Transverse colon (tissue), 4 donors: ENCODE results near the gene CAPSL. TPM values are rescaled to one million over a fixed set of nuclear protein-coding genes. Genes with fewer than 3 reads are reported as not detected.

ENCODE experiments used
- DNase-seq: peaks from one replicate; pipeline ENCODE4 v3.0.0-alpha.2; 2019
- H3K27ac ChIP-seq, 4 donors: fragments of 200-600 bp; sonication (generic); 2 replicates each; pipeline ENCODE4 v1.5.1; 2016 to 2018; ENCODE audit warnings: inconsistent platforms in 4 of 4
- H3K27me3 ChIP-seq: fragments of 200-600 bp; sonication (generic); 2 replicates; pipeline ENCODE4 v1.5.1; 2017; ENCODE audit warnings: inconsistent platforms
- H3K36me3 ChIP-seq, 4 donors: fragments of 200-600 bp; sonication (generic); 2 replicates each; pipeline ENCODE4 v1.5.1; 2017 to 2019; ENCODE audit warnings: inconsistent platforms in 4 of 4
- H3K4me1 ChIP-seq, 4 donors: fragments of 200-600 bp; sonication (generic); 2 replicates each; pipeline ENCODE4 v1.5.1; 2017 to 2020; ENCODE audit warnings: inconsistent platforms in 4 of 4
- H3K4me3 ChIP-seq, 4 donors: fragments of 200-600 bp; sonication (generic); 1 replicate in 1 of 4; 2 replicates in 3 of 4; pipeline versions ENCODE4 v1.5.1 to v1.6.1; 2017 to 2019; ENCODE audit warnings: inconsistent platforms in 4 of 4
- H3K9me3 ChIP-seq, 2 donors: fragments of 200-600 bp; sonication (generic); 2 replicates each; pipeline ENCODE4 v1.5.1; 2017 to 2019; ENCODE audit warnings: inconsistent platforms in 2 of 2
- EP300 ChIP-seq: sonication (generic); formaldehyde crosslinking; IDR thresholded peaks from one replicate; pipeline ENCODE4 v1.6.1; 2017; ENCODE audit warnings: antibody characterized with exemption, low read depth
- POLR2A ChIP-seq: fragments of 450-650 bp; IDR thresholded peaks from one replicate; pipeline ENCODE4 v1.6.1; 2016; ENCODE audit warnings: antibody characterized with exemption, mild to moderate bottlenecking, moderate library complexity
- POLR2AphosphoS5 ChIP-seq, 3 donors: sonication (generic); formaldehyde crosslinking; IDR thresholded peaks; one replicate each; pipeline ENCODE4 v1.6.1; 2016; ENCODE audit warnings: antibody characterized with exemption in 3 of 3
- WGBS, 2 donors: methylation state at CpG; one replicate each; pipeline ENCODE4 v1.1.5; 2018; ENCODE audit warnings: low coverage in 1 of 2; 5-methylcytosine and 5-hydroxymethylcytosine counted together
- in situ Hi-C, 4 donors: fragments of 200-750 bp; cut with MboI; loops; one replicate each; pipeline versions ENCODE4 v1.15.0 to v1.15.1; 2017; ENCODE audit warnings: low sequenced_read_pairs in 3 of 4, low pct_ligation_motif_present in 1 of 4, low pct_unique_long_range_greater_than_20kb in 1 of 4
- intact Hi-C: fragments of 100-400 bp; cut with DNase I; formaldehyde crosslinking; loops from one replicate; pipeline ENCODE4 v1.15.1; 2023; ENCODE audit warnings: low total_unique reads
- total RNA-seq, 4 donors: library from RNA; depleted of rRNA; stranded (reverse); fragments of >200 nt; gene quantifications; one replicate each; pipeline ENCODE4 v1.1.0, GENCODE V29; 2016
- TF ChIP-seq, protein P1 (sequence below), 5 experiments: fragments of 200-600 bp in 3 of 5; fragments of 450-650 bp in 2 of 5; sonication (generic) in 3 of 5; IDR thresholded peaks; 1 replicate in 2 of 5; 2 replicates in 3 of 5; pipeline ENCODE4 v1.5.1; 2016 to 2017; ENCODE audit warnings: antibody characterized with exemption in 5 of 5, inconsistent platforms in 3 of 5, mild to moderate bottlenecking in 2 of 5, moderate library complexity in 1 of 5

Gene CAPSL
- total RNA-seq, 4 donors from 2014 or later, result not detected

DNA sequence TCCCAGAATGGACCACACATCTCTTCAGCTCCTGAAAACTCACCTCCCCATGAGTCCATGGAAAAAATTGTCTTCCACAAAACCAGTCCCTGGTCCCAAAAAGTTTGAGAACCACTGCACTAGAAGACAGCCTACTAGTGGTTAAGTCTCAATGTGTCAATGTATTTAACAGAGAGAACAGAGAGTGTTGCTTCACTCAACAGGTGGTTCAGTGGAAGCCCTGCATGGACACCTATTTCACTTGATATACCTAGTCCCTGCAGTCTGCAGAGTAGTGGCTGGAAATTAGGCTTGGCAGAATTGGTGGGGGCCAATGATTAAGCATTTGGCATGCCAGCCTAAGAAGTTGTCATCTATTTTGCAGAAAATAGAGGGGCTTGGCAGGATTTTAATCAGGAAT, 58.8 kb downstream of the CAPSL start:
- H3K27me3 ChIP-seq, result no peaks in the 10 kb centered on the region
- TF ChIP-seq, protein P1, sequence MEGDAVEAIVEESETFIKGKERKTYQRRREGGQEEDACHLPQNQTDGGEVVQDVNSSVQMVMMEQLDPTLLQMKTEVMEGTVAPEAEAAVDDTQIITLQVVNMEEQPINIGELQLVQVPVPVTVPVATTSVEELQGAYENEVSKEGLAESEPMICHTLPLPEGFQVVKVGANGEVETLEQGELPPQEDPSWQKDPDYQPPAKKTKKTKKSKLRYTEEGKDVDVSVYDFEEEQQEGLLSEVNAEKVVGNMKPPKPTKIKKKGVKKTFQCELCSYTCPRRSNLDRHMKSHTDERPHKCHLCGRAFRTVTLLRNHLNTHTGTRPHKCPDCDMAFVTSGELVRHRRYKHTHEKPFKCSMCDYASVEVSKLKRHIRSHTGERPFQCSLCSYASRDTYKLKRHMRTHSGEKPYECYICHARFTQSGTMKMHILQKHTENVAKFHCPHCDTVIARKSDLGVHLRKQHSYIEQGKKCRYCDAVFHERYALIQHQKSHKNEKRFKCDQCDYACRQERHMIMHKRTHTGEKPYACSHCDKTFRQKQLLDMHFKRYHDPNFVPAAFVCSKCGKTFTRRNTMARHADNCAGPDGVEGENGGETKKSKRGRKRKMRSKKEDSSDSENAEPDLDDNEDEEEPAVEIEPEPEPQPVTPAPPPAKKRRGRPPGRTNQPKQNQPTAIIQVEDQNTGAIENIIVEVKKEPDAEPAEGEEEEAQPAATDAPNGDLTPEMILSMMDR (IDR thresholded peaks at IDR 0.05), result no peak
- TF ChIP-seq EP300, result no peak
- in situ Hi-C loops, result no loop called here
- H3K4me3 ChIP-seq, result no peak overlapping the region
- H3K4me1 ChIP-seq, result no peaks in the 10 kb centered on the region
- no peaks in the 10 kb centered on the region for H3K9me3 ChIP-seq
- H3K27ac ChIP-seq, result no peak overlapping the region
- H3K36me3 ChIP-seq, result no peaks in the 10 kb centered on the region
- intact Hi-C loops, result no loop called here
- no peak for DNase-seq

DNA sequence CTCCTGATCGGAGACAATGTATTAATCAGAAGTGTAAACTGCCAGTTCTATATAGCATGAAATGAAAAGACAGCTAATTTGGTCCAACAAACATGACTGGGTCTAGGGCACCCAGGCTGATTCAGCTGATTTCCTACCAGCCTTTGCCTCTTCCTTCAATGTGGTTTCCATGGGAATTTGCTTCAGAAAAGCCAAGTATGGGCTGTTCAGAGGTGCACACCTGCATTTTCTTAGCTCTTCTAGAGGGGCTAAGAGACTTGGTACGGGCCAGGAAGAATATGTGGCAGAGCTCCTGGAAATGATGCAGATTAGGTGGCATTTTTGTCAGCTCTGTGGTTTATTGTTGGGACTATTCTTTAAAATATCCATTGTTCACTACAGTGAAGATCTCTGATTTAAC, 59.3 kb downstream of the CAPSL start:
- TF ChIP-seq EP300, result no peak
- TF ChIP-seq POLR2A, result no peak
- TF ChIP-seq POLR2AphosphoS5 (IDR thresholded peaks at IDR 0.05), result no peak
- TF ChIP-seq, protein P1 (IDR thresholded peaks at IDR 0.05), result no peak
- no peaks in the 10 kb centered on the region for H3K4me1 ChIP-seq
- intact Hi-C loops, result no loop called here
- WGBS, 2 donors, result 76 to 83% methylated on average over 2 of the region's 2 CpGs
- H3K36me3 ChIP-seq, result no peaks in the 10 kb centered on the region
- no peaks in the 10 kb centered on the region for H3K27me3 ChIP-seq
- H3K4me3 ChIP-seq, result no peak overlapping the region
- no peaks in the 10 kb centered on the region for H3K9me3 ChIP-seq
- H3K27ac ChIP-seq, result no peak overlapping the region
- in situ Hi-C loops, result no loop called here
- DNase-seq, result no peak

DNA sequence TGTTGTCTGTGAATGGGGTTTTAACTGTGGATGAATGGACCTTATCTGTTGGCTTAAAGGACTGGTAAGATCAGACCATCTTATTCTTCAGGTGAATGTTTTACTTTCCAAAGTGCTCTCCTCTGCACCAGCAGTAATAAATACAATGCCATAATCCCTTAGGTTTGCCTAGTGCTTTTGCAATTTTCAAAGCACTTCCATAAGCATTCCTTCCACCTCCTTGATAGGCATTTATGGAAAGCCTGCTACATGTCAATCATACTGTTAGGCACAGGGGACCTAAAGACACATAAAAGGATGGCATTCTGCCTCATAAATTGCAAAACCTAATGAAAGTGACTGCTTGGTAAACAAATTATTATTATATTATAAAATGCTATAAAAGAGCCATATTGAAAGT, 60.3 kb downstream of the CAPSL start:
- in situ Hi-C loops (no loop called here), intact Hi-C loops (no loop called here)
- TF ChIP-seq POLR2AphosphoS5 (IDR thresholded peaks at IDR 0.05), result no peak
- TF ChIP-seq, protein P1 (IDR thresholded peaks at IDR 0.05), result no peak
- TF ChIP-seq POLR2A, result no peak
- TF ChIP-seq EP300, result no peak
- H3K4me1 ChIP-seq, result no peaks in the 10 kb centered on the region
- no peak for DNase-seq
- H3K27me3 ChIP-seq, result no peaks in the 10 kb centered on the region
- no peak overlapping the region for H3K27ac ChIP-seq
- H3K9me3 ChIP-seq, result no peaks in the 10 kb centered on the region
- H3K4me3 ChIP-seq, result no peak overlapping the region
- no peaks in the 10 kb centered on the region for H3K36me3 ChIP-seq

DNA sequence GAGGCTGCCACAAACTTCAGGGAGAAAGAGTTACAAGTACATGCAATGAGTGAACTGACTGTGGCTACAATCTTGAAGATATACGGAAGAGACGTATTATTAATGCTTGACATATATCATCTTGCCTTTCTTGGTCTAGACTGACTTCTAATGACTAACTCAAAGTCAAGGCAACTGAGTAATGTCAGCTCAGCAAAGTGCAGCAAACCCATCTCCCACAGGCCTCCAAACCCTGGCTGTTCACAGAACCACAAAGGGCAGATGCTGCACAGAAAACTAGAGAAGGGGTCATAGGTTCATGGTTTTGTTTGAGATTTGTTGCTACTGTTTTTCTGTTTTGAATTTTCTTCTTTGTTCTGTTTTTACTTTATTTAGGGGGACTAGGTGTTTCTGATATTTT, 60.8 kb downstream of the CAPSL start:
- Histone ChIP-seq H3K27ac (no peak overlapping the region), H3K4me1 (no peaks in the 10 kb centered on the region), H3K36me3 (no peaks in the 10 kb centered on the region), H3K27me3 (no peaks in the 10 kb centered on the region), H3K9me3 (no peaks in the 10 kb centered on the region), H3K4me3 (no peak overlapping the region)
- DNase-seq, result no peak
- no peak for TF ChIP-seq EP300
- TF ChIP-seq, protein P1 (IDR thresholded peaks at IDR 0.05), result no peak
- TF ChIP-seq POLR2A, result no peak
- TF ChIP-seq POLR2AphosphoS5 (IDR thresholded peaks at IDR 0.05), result no peak
- in situ Hi-C loops (no loop called here), intact Hi-C loops (no loop called here)
- 64 to 98% methylated on average over 2 of the region's 2 CpGs for WGBS, 2 donors
